ENCODE measurements around the gene THADA.

- TF ChIP-seq POLR2A (IDR thresholded peaks at IDR 0.05), result no peak
- no peak for TF ChIP-seq POLR2AphosphoS5 (IDR thresholded peaks at IDR 0.05)
Observed at GRCh38 chr2:43419876-43420275, 176.0 kb downstream of the THADA start.
